ENCODE results near the gene KDM2A.

GRCh38 chr11:67095214-67095507 is 23.9 kb upstream of the KDM2A start:
- no peak; the same call in 1 of the 2 replicates for TF ChIP-seq CTCF (conservative IDR thresholded peaks at IDR 0.05; ENCODE audit: low read length)
- TF ChIP-seq EZH2phosphoT487 (IDR thresholded peaks at IDR 0.05; ENCODE audit: borderline replicate concordance) = no peak
